ENCODE measurements around the gene PAPPA2.

PAPPA2 gene

GRCh38 chr1:176876966-176877515 is 414.1 kb downstream of the PAPPA2 start:
- DNase-seq, result no peak

- DNase-seq, result no peak
These were observed 414.6 kb downstream of the PAPPA2 start for GRCh38 chr1:176877557-176877956.

GRCh38 chr1:176878750-176879536 is 416.0 kb downstream of the PAPPA2 start:
- no peak for DNase-seq

GRCh38 chr1:176879784-176880620 is 417.0 kb downstream of the PAPPA2 start:
- DNase-seq, result no peak

GRCh38 chr1:176880955-176881595 is 418.1 kb downstream of the PAPPA2 start:
- DNase-seq, result peak; percentile 45 to 58

- no peak for DNase-seq
These were observed 421.3 kb downstream of the PAPPA2 start for GRCh38 chr1:176884286-176884685.

- DNase-seq, result no peak
These were observed 421.9 kb downstream of the PAPPA2 start for GRCh38 chr1:176884911-176885310.

- no peak for DNase-seq
These were observed 422.4 kb downstream of the PAPPA2 start for GRCh38 chr1:176885341-176885740.

GRCh38 chr1:176885751-176886150 is 422.8 kb downstream of the PAPPA2 start:
- DNase-seq, result no peak

- DNase-seq, result no peak
These were observed 425.6 kb downstream of the PAPPA2 start for GRCh38 chr1:176888471-176889032.

- no peak for DNase-seq
These were observed 430.8 kb downstream of the PAPPA2 start for GRCh38 chr1:176893625-176894352.

GRCh38 chr1:176894450-176894849 is 431.5 kb downstream of the PAPPA2 start:
- no peak for DNase-seq

All from stimulated activated CD4-positive, alpha-beta T cell treated with anti-CD3 and anti-CD28 coated beads, Interleukin-2, amount 100 ng/mL, for 48 hours (primary cell).